ENCODE data around the gene SDK1.

- TF ChIP-seq POLR2A (IDR thresholded peaks at IDR 0.05) = no peak
- TF ChIP-seq CTCF (IDR thresholded peaks at IDR 0.05) = no peak
Measured at GRCh38 chr7:3795781-3796180, 494.7 kb downstream of the SDK1 start.

All from uterus (tissue), 2 donors.